ENCODE measurements around the gene CDH13.

CDH13 gene

GRCh38 chr16:83205896-83206295 is 579.1 kb downstream of the CDH13 start:
- DNase-seq, result no peak

- no peak for DNase-seq
Observed at GRCh38 chr16:83206426-83206825, 579.7 kb downstream of the CDH13 start.

GRCh38 chr16:83211711-83212110 is 584.9 kb downstream of the CDH13 start:
- no peak for DNase-seq

GRCh38 chr16:83212301-83212841 is 585.6 kb downstream of the CDH13 start:
- DNase-seq, result no peak

DNA sequence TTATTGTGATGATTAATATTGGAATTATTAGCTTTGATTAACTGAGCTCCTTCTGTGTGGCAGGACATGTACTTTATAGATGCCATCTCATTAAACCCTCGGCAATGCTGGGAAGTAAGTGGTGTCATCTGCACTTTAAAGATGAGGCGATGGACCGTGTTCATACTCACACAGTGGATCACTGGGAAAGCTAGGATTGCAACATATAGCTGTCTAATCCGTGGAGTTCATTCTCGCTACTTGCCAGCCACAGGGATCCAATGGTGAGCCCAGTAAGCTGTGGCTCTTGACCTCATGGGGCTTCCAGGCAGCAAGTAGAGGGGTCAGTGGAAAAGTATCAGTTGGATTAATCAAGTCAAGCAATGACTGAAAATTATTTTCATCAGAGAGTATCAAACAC is 587.9 kb downstream of the CDH13 start:
- DNase-seq, result no peak

DNA sequence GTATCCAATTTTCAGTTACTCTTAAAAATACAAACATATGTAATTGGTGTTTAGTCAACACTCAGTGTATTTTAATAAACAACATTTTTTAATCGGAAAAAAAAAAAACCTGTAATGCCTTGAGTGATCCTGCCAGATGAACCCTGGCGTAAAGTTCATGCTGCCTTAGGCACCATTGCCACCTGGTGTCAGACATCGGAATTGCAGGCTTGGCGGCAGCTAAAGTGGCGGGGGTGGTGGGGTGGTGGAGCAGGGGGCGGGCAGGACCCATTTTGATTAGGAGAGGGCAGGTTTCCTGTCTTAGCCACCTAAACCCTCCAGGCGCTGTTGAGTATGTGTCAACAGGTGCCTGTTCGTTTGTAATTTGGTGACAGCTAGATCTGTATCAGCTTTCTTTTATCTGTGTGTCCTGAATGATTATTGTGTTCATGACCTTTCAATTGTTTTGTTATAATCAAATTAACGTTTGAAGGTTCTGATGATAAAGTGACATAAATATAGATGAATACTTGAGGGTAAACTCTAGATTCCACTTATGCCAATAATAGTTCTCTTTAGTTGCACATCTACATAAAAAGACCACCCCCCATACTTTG is 588.7 kb downstream of the CDH13 start:
- DNase-seq, result peak; percentile 2 to 16

GRCh38 chr16:83219285-83219684 is 592.5 kb downstream of the CDH13 start:
- DNase-seq, result no peak

DNA sequence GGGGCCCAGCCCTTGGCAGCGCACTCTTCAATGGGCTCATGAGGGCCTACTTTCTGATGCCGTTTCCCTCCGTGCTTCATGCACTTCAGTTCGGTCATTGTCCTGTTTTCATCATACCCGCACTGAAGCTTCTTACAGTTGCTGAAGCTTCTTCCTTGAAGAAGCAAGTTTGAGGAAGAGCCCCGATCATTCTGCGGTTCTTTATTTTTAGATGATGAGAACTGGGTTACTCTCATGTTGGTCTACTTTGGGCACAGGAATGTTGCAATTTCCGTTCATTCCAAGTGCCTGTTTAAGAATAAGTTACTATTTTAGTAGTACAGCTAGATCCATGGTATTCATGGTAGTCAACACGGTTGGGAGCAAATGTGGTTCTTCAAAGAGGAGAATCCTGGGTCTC is 593.3 kb downstream of the CDH13 start:
- DNase-seq, result no peak

- no peak for DNase-seq
Observed at GRCh38 chr16:83224642-83225041, 597.9 kb downstream of the CDH13 start.

DNA sequence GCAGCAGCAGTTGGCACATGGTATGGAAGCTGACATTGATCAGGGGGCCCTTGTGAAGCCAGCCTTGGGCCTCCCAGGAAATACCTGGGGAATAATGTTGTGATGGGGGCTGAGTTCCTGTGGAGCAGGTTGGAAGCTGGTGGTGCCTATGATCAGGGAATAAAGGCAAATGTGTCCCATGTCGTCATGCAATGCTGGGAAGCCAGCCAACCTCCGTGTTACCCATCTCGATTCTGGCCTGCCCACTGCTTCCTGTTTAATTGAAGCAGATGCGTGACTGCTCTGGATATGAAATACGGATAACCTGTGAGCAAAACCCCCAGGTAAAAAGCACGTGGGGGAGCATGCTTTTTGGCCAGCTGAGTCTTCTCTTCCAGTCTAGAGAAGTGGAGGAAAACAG is 600.6 kb downstream of the CDH13 start:
- DNase-seq, result no peak

GRCh38 chr16:83231729-83232128 is 605.0 kb downstream of the CDH13 start:
- no peak for DNase-seq

DNA sequence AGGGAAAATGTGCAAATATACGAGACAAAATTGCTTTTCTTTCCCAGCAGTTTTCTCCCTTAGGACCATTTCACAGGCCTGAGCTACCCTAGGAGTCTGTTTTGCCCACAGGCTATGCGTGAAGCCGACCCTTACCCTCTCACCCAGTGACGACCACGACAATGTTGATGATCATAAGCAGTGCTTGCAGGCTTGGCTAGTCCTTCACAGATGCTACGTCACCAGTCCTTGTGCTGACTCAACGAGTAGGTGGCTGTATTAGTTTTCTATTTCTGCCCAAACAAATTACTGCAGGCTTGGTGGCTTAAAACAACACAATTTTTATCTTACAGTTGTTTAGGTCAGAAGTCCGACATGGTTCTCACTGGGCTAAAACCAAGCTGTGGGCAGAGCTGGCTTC is 606.4 kb downstream of the CDH13 start:
- no peak for DNase-seq

- DNase-seq, result no peak
Observed at GRCh38 chr16:83238949-83239691, 612.4 kb downstream of the CDH13 start.

- no peak for DNase-seq
Observed at GRCh38 chr16:83244057-83244456, 617.3 kb downstream of the CDH13 start.

GRCh38 chr16:83245061-83245460 is 618.3 kb downstream of the CDH13 start:
- no peak for DNase-seq

GRCh38 chr16:83247767-83248372 is 621.1 kb downstream of the CDH13 start:
- DNase-seq, result no peak

GRCh38 chr16:83248735-83249463 is 622.1 kb downstream of the CDH13 start:
- DNase-seq, result no peak

DNA sequence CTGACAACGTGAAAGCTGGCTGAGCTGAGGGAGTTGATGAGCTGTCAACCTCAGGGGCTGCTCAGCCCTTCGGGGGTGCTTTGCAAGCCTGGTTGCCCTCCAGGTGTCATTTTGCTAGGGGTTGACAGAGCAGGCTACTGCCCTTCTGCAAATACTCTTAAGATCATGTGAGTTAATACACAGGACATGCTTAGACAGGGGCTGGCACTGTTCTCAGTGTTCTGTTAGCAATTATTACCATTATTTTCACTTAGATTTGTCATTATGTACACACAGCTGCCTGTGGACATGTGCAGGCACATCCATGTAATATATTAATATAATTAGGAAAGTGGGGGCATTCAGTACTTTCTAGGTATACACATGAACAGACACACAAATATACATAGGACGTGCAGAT is 626.8 kb downstream of the CDH13 start:
- DNase-seq, result no peak

GRCh38 chr16:83258366-83258928 is 631.7 kb downstream of the CDH13 start:
- no peak for DNase-seq

GRCh38 chr16:83266848-83267553 is 640.2 kb downstream of the CDH13 start:
- no peak for DNase-seq

DNA sequence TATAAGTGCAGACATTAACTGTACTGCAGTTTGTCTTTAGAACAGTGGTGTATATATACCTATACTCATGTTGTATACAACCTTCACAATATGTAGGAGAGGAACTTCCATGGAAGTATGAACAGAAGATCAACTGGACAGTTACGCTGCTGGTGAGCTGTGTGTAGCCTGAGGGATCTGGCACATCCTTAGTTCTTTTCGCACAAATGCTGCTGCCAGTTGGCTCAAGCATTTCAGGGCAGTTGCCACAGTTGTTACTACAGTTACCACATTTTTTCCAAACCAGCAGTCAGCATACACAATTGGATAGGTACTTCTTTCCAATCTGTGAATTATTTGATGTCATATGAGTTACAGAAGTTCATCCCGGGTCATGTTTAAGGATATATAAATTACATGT is 641.4 kb downstream of the CDH13 start:
- no peak for DNase-seq

GRCh38 chr16:83269048-83269447 is 642.3 kb downstream of the CDH13 start:
- no peak for DNase-seq

Data from activated CD4-positive, alpha-beta T cell treated with anti-CD3 and anti-CD28 coated beads for 4 hours (primary cell).